Liver (tissue), 3 donors: Measurements from ENCODE around the gene DHDH.

Experiments
- GABPA ChIP-seq, 2 donors: IDR thresholded peaks in 1 of 2; conservative IDR thresholded peaks in 1 of 2; 2 replicates each; pipeline ENCODE4 v1.6.1; 2016; ENCODE audit warnings: antibody characterized with exemption in 2 of 2, mild to moderate bottlenecking in 1 of 2, moderate library complexity in 1 of 2
- HNF4G ChIP-seq: IDR thresholded peaks from 2 replicates; pipeline ENCODE4 v1.6.1; 2016; ENCODE audit warnings: antibody characterized with exemption
- RXRA ChIP-seq, 2 donors: IDR thresholded peaks; 2 replicates each; pipeline ENCODE4 v1.6.1; 2017 to 2018; ENCODE audit warnings: antibody characterized with exemption in 2 of 2, mild to moderate bottlenecking in 1 of 2
- YY1 ChIP-seq: IDR thresholded peaks from 2 replicates; pipeline ENCODE4 v1.6.1; 2016; ENCODE audit warnings: antibody characterized with exemption, mild to moderate bottlenecking
- TF ChIP-seq, protein P1 (sequence below): fragments of 150-350 bp; IDR thresholded peaks from 2 replicates; pipeline ENCODE4 v1.5.1; 2017; ENCODE audit warnings: improper control_type of control experiment, low read depth, low read length; ENCODE audit not compliant: missing input control
- TF ChIP-seq, protein P2 (sequence below): IDR thresholded peaks from 2 replicates; pipeline ENCODE4 v1.6.1; 2016; ENCODE audit warnings: antibody characterized with exemption
- TF ChIP-seq, protein P3 (sequence below): IDR thresholded peaks from 2 replicates; pipeline ENCODE4 v1.6.1; 2016; ENCODE audit warnings: antibody characterized with exemption
- TF ChIP-seq, protein P4 (sequence below): IDR thresholded peaks from 2 replicates; pipeline ENCODE4 v1.6.1; 2016; ENCODE audit warnings: antibody characterized with exemption, mild to moderate bottlenecking
- TF ChIP-seq, protein P5 (sequence below): IDR thresholded peaks from 2 replicates; pipeline ENCODE4 v1.6.1; 2016; ENCODE audit warnings: antibody characterized with exemption
- donor health status: healthy.
- donor health status: healthy.

DNA sequence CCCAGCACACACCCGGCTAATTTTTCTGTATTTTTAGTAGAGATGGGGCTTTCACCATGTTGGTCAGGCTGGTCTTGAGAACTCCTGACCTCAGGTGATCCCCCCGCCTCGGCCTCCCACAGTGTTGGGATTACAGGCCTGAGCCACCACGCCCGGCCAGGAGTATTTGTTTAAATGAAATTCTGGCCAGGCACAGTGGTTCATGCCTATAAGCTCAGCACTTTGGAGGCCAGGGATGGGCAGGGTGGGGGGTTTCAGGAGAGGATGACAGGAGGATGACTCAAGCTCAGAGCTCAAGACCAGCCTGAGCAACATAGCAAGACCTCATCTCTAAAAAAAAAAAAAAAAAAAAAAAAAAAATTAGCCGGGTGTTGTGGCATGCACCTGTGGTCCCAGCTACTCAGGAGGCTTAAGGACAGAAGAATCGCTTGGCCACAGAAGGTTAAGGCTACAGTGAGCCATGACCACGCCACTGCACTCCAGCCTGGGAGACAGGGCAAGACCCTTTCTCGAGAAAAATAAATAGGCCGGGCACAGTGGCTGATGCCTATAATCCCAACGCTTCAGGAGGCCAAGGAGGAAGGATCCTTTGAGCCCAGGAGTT lies 8.2 kb upstream of the DHDH start:
- TF ChIP-seq, protein P1, sequence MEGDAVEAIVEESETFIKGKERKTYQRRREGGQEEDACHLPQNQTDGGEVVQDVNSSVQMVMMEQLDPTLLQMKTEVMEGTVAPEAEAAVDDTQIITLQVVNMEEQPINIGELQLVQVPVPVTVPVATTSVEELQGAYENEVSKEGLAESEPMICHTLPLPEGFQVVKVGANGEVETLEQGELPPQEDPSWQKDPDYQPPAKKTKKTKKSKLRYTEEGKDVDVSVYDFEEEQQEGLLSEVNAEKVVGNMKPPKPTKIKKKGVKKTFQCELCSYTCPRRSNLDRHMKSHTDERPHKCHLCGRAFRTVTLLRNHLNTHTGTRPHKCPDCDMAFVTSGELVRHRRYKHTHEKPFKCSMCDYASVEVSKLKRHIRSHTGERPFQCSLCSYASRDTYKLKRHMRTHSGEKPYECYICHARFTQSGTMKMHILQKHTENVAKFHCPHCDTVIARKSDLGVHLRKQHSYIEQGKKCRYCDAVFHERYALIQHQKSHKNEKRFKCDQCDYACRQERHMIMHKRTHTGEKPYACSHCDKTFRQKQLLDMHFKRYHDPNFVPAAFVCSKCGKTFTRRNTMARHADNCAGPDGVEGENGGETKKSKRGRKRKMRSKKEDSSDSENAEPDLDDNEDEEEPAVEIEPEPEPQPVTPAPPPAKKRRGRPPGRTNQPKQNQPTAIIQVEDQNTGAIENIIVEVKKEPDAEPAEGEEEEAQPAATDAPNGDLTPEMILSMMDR = no peak
- TF ChIP-seq, protein P2, sequence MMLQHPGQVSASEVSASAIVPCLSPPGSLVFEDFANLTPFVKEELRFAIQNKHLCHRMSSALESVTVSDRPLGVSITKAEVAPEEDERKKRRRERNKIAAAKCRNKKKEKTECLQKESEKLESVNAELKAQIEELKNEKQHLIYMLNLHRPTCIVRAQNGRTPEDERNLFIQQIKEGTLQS = no peak
- TF ChIP-seq, protein P3, sequence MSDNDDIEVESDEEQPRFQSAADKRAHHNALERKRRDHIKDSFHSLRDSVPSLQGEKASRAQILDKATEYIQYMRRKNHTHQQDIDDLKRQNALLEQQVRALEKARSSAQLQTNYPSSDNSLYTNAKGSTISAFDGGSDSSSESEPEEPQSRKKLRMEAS = no peak
- TF ChIP-seq HNF4G (no peak), GABPA (IDR thresholded peaks at IDR 0.05 in 1 of 2, conservative IDR thresholded peaks at IDR 0.05 in 1 of 2) (no peak), YY1 (no peak), RXRA (IDR thresholded peaks at IDR 0.05) (no peak)
- TF ChIP-seq, protein P4, sequence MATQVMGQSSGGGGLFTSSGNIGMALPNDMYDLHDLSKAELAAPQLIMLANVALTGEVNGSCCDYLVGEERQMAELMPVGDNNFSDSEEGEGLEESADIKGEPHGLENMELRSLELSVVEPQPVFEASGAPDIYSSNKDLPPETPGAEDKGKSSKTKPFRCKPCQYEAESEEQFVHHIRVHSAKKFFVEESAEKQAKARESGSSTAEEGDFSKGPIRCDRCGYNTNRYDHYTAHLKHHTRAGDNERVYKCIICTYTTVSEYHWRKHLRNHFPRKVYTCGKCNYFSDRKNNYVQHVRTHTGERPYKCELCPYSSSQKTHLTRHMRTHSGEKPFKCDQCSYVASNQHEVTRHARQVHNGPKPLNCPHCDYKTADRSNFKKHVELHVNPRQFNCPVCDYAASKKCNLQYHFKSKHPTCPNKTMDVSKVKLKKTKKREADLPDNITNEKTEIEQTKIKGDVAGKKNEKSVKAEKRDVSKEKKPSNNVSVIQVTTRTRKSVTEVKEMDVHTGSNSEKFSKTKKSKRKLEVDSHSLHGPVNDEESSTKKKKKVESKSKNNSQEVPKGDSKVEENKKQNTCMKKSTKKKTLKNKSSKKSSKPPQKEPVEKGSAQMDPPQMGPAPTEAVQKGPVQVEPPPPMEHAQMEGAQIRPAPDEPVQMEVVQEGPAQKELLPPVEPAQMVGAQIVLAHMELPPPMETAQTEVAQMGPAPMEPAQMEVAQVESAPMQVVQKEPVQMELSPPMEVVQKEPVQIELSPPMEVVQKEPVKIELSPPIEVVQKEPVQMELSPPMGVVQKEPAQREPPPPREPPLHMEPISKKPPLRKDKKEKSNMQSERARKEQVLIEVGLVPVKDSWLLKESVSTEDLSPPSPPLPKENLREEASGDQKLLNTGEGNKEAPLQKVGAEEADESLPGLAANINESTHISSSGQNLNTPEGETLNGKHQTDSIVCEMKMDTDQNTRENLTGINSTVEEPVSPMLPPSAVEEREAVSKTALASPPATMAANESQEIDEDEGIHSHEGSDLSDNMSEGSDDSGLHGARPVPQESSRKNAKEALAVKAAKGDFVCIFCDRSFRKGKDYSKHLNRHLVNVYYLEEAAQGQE = no peak
- TF ChIP-seq, protein P5, sequence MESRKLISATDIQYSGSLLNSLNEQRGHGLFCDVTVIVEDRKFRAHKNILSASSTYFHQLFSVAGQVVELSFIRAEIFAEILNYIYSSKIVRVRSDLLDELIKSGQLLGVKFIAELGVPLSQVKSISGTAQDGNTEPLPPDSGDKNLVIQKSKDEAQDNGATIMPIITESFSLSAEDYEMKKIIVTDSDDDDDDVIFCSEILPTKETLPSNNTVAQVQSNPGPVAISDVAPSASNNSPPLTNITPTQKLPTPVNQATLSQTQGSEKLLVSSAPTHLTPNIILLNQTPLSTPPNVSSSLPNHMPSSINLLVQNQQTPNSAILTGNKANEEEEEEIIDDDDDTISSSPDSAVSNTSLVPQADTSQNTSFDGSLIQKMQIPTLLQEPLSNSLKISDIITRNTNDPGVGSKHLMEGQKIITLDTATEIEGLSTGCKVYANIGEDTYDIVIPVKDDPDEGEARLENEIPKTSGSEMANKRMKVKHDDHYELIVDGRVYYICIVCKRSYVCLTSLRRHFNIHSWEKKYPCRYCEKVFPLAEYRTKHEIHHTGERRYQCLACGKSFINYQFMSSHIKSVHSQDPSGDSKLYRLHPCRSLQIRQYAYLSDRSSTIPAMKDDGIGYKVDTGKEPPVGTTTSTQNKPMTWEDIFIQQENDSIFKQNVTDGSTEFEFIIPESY = no peak
